ENCODE data around the gene GPR152.
"Not testable (repeated sequence)": the region's sequence is repeated elsewhere in the genome, so short reads cannot be mapped to it uniquely, and the experiment has no call there.

Gene GPR152

DNA sequence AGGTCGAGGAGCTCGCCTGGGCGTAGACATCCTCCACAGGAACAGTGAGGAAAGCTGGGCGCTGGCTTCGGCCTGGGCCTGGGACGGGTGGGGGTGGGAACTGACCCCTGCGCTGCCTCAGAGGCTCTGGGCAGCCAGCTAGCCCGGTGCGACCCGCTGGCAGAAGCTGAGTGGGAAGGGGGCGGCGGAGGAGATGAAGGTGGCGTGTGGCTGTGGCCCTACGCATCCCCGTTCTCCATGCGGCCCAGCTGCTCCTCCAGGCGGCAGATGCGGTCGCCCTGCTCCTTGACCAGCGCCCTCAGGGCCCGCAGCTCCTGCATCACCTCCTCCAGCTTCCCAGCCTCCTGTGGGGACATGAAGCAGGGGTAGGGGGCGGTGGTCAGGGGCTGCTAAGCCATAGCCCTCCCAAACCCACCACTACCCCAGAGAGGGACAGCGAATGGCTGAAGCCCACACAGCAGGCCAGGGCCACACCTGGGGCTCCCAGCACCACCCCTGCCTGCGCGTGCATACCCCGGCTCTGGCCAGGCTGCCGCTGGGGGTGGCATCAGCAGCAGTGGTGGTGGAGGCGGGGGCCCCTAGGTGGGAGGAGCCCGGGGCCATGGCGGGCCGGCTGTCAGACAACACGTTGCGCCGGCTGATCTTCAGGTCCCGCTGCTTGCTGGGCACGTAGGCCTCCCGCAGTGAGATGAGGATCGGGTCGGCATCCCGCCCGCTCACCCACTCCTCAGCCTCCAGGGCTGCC is 14.2 kb downstream of the GPR152 start:
- no peak for DNase-seq

DNA sequence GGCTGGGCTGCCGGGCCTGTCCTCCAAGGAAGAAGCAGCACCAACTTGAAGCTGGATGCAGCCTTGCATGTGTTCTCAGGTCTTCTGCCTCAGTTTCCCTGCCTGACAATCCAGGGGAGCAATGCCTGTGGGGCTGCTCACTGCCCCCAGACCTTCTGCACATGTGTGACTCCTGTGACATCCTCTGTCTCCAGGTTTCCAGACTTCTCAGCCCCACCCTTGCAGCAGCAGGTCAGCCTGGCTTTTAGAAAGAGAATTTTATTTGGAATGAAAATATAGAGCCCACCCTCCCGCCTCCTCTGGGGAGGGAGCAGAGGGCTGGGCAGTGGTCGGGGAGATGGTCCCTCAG is 14.7 kb downstream of the GPR152 start:
- DNase-seq: no peak

DNA sequence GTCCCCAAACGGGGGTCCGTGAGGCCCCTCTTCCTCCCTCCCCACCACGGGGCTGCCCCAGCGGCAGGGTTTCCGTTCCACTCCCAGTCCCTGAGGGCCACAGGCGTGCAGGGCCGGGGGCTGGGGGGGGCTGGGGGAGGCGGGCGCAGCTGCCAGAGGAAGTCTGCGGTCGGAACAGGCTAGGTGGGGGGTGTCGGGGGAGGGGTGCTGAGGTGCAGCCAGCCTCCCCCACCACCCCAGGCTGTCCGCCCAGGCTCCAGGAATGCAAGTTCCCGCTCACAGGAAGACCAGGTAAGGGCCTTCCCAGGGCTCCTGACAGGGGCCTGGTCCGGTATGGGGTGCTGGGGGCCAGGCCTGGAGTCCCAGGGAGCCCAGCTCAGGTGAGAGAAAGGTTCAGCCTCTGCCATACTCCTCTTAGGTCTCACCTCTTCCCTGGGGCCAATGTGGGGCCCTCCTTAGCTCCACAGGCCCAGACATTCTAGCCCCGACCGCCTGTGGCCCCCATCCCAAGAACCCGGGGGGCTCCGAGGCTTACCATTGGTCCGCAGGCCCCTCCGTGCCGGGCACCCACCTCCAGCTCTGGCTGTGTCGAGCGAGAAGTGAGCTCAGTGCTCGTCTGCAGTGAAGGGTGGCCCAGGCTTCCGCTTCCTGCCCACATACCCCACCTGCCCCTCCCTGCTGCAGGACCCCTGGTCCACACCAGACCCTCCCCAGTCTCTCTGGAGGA is 15.3 kb downstream of the GPR152 start, which contains the start of gene PTPRCAP:
Gene PTPRCAP (minus strand): TSS at position 601 of the 727 bp plus-strand sequence. CDS start 63 bp downstream, at position 538.
- no peak for DNase-seq

DNA sequence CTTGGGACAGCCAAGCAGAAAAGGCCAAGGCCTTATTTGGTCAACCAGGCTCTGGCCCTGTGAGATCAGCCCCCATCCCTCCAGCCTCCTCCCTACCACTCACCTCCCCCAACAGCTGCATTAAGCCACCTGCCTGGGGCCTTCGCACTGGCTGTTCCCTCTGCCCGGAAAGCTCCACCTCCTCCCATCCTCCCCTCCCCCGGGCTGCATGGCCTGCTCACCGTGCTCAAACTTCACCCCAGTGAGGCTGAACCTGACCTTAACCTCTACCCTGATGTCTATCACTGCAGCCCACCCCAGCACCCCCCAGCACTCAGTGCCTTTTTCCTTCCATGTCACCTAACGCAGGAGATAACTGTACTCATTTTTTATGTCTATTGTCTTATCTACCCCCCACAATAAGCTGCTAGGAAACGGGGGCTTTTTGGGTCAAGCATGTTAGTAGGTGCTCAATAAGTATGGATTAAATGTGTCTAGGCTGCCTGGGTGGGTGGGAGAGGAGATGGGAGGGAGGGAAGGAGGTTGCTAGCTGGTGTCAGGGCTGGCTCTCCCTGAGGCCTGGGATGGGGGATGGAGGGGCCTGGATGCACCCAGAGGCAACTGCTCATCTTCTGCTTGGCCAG is 16.0 kb downstream of the GPR152 start:
- DNase-seq: no peak

DNA sequence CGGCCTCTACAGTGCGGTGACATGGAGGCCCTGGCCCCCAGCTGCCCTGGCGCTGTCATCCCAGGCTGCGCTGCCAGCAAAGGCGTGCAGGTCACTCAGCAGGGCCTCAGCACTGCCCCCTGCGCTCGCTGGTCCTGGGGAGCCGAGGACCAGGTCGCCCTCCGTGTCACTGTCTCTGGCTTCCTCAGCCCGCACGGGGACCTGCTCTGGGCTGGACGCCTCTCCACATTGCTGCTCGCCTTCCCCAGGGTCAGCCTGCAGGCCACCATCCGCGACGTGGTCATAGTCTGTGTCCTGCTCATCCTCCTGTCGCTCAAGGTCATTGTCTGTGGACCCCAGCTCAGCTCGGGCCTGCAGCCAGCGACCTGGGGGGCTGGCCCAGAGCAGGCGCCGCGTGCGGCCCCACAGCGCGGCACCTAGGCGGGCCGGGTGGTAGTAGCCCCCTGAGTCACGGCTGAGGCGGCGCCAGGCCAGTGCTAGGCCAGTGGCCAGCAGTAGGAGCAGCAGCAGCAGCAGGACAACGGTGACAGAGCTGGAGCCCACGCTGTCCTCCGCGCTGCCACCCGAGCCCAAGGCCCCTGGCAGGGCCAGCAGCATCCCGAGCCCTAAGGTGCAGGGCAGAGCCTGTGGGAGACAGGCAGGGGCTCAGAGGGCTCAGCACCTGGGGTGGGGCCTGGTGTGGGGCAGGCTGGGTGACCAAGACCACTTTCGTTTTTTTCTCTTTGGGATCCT is 16.6 kb downstream of the GPR152 start:
- DNase-seq: no peak

DNA sequence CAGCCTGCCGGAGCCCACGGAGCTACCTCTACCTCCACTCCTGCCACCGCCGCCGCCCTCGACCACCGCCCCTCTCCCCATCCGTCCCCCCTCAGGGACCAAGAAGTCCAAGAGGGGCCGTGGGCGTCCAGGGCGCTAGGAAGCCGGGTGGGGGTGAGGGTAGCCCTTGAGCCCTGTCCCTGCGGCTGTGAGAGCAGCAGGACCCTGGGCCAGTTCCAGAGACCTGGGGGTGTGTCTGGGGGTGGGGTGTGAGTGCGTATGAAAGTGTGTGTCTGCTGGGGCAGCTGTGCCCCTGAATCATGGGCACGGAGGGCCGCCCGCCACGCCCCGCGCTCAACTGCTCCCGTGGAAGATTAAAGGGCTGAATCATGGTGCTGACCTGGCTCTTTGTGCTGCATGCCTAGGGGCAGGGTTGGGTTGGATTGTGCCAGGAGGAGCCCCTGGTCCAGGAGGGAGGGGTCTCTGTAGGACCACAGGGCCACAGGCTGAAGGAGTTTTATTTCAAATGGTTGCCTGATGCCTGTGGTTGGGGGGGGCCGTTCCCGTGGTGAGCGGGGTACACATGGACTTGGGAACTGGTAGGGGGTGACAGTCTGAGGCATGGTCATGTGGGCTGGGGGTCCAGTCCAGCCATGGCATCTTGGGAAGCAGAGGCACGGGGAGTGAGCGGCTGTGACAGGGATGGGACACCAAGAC is 17.4 kb downstream of the GPR152 start:
- no peak for DNase-seq

DNA sequence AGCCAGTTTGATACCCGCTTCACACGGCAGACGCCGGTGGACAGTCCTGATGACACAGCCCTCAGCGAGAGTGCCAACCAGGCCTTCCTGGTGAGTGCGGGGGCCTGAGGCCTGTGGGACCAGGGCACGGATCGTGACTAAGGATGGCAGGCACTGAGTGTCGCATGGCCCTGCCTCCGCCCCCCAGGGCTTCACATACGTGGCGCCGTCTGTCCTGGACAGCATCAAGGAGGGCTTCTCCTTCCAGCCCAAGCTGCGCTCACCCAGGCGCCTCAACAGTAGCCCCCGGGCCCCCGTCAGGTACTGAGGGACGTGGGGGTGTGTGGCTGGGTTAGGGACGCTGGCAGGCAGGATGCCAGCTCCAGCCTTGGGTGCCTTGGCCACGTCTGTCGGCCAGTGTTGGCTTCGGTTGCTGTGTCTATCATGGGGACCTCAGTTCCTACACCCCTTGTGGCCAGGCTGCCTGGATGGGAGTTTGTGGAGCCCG is 18.1 kb downstream of the GPR152 start:
- no peak for DNase-seq

DNA sequence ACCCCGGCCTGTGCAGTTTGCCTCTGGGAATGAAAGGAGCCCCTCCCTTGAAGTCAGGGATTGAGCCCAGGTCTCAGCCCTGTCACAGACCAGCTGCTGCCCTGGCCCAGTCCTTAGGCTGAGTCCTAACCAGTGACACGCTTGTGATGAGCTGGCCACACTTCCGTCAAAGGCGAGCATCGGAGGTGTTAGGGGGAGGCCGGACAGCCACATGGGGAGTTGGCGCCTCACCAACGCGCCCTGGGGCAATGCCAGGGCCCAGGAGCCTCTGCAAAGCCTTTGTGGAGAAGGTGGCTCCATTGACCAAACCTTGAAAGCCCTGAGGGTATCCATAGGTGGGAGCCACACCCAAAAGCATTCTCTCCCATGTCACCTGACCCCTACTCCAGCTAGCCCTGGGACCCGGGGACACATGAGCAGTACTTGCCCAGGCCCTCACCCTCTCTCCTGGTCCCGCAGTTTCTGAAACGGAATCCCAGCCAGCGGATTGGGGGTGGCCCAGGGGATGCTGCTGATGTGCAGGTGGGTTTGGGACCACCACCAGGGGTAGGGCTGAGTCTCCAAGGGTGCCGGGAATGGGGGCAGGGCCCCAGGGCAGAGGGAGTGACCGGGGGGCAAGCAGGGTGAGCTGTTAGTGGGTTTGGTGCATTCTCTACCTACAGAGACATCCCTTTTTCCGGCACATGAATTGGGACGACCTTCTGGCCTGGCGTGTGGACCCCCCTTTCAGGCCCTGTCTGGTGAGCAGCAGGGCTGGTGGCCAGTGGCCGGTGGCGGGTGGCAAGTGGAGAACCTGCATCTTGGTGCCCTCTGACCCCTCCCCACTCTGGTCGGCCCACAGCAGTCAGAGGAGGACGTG is 18.8 kb downstream of the GPR152 start:
- no peak for DNase-seq

DNA sequence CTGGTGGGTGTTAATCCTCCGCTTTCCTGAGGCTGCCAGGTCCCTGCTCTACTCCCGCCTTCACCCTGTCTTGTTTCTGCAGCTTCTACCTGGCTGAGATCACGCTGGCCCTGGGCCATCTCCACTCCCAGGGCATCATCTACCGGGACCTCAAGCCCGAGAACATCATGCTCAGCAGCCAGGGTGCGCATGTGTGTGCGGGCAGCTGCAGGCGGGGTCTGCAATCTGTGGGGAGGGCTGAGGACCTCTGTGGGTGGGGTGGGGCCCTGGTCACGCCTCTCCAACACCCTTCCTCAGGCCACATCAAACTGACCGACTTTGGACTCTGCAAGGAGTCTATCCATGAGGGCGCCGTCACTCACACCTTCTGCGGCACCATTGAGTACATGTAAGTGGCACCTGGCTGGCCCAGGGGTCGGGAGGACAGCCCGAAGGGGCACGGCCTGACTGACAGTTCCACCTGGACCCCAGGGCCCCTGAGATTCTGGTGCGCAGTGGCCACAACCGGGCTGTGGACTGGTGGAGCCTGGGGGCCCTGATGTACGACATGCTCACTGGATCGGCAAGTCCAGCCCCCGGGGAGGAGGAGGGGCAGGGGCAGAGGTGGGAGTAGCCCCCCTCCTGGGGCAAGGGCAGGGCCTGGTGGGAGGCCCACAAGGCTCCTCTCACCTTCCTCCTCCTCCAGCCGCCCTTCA is 19.7 kb downstream of the GPR152 start:
- no peak for DNase-seq

DNA sequence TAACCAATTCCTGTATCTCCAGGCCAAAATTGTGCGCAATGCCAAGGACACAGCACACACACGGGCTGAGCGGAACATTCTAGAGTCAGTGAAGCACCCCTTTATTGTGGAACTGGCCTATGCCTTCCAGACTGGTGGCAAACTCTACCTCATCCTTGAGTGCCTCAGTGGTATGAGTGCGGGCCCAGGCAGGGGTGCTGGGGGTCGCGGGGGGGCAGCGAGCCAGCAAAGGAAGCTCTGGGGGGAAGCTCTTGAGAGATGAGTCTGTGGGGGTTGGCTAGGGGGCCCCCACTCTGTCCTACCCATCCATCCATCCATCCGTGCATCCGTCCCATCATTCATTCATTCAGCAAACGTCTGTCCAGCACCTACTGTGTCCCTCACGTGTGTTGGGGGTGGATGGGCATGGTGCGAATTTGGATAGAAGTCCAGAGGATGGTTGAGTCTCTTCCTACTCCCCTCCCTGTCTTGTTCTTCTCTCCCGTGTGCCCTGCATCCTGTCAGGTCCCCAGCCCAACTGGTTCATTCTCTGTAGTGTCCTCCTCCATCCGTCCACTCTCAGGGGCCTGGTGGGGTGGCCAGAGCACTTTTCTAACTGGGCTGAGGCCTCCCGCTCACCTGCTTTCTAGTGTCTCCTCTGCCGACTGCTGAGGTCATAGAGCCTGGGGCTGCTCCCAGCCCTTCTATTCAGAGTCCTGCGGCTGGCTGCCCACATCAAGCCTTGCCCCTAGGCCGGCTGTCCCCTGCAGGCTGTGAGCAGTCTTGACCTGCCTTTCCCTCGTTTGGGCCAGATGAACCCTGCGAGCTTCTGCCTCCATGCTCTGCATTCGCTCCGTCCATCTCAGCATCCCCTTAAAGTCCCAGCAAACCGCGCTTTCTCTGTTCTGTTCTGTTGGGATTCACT is 20.9 kb downstream of the GPR152 start:
- no peak for DNase-seq

DNA sequence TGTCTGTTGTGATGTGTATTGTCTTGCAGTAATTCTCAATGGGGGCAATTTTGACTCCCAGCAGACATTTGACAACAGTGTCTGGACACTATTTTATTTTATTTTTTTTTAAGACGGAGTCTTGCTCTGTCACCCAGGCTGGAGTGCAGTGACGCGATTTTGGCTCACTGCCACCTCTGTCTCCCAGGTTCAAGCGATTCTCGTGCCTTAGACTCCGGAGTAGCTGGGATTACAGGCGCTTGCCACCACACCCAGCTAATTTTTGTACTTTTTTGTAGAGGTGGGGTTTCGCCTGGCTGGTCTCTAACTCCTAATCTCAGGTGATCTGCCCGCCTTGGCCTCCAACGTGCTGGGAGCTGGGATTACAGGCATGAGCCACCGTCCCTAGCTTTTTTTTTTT is 22.8 kb downstream of the GPR152 start:
- no peak for DNase-seq

DNA sequence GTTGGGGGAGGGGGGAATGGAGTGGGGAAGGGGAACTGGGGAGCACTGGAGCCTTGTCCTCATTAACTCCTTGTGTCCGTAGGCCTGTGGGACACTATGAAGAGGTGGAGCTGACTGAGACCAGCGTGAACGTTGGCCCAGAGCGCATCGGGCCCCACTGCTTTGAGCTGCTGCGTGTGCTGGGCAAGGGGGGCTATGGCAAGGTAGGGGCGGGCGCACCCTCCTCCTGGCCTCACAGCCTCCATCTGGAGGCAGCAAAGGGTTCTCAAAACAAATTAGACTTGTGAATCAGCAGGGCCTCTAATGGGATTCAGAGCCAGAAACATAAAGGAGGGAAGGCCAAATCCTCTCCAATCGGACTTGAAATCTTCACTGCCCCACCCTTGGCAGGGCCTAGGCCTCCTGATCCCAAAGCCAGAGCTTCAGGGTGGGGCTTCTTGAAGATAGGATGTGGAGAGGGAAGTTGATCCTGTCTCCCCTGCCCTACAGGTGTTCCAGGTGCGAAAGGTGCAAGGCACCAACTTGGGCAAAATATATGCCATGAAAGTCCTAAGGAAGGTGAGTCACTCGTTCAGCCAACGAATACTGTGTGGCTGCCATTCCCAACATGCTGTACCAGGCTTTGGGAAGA is 23.4 kb downstream of the GPR152 start:
- no peak for DNase-seq

DNA sequence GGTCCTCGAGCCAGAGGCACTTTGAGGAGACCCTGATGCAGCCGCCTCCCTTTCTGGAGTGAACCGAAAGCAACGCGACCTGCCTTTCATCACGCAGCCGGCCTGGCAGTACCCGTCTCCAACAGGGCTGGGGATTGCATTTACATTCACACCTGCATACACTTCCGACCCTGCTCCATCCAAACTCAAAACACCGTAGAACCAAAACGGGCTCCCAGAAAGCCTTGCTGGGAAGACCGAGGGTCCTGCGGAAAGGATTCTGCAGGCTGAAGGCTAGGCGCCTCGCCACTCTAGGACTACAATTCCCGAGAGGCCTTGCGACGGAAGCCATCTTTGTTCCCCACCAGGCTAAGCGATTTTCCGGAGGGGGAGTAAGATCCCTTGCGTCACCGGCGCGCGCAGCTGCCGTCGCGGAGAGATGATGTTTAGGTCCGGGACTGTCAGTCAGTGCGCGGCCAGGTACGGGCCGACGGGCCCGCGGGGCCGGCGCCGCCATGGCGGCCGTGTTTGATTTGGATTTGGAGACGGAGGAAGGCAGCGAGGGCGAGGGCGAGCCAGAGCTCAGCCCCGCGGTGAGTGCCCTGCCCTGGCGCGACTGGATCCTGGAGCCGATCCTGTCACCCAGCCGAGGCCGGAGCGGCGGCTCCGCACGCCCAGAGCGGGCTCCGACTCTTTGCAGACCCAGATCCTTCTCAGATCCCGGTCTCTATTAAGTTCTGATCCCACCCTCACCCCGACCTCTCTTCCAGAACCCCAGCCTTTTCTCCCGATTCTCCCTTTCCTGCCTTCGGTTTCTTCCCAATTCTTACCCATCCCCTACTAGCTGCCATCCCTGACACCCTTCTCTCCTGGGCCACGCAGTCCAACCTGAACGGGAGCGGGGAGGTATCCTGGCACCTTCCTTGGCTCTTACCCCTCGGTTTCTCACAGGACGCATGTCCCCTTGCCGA is 24.2 kb downstream of the GPR152 start, which contains the start of gene RPS6KB2:
Gene RPS6KB2 (plus strand): TSS at position 443 of the 950 bp plus-strand sequence. CDS start 52 bp downstream, at position 495.
- peak; percentile 96 to 97 for DNase-seq

DNA sequence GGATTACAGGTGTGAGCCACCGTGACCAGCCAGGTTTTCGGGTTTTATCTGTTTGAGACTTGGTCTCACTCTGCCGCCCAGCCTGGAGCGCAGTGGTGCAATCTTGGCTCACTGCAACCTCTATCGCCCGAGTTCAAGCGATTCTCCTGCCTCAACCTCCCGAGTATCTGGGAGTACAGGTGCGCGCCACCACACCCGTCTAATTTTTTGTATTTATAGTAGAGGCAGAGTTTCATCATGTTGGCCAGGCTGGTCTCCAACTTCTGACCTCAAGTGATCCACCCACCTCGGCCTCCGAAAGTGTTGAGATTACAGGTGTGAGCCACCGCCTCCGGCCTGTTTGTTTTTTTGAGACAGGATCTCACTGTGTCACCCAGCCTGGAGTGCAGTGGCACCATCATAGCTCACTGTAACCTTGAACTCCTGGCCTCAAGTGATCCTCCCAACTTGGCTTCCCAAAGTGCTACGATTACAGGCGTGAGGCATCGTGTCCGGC is 25.1 kb downstream of the GPR152 start:
- not testable (repeated sequence) for DNase-seq

DNA sequence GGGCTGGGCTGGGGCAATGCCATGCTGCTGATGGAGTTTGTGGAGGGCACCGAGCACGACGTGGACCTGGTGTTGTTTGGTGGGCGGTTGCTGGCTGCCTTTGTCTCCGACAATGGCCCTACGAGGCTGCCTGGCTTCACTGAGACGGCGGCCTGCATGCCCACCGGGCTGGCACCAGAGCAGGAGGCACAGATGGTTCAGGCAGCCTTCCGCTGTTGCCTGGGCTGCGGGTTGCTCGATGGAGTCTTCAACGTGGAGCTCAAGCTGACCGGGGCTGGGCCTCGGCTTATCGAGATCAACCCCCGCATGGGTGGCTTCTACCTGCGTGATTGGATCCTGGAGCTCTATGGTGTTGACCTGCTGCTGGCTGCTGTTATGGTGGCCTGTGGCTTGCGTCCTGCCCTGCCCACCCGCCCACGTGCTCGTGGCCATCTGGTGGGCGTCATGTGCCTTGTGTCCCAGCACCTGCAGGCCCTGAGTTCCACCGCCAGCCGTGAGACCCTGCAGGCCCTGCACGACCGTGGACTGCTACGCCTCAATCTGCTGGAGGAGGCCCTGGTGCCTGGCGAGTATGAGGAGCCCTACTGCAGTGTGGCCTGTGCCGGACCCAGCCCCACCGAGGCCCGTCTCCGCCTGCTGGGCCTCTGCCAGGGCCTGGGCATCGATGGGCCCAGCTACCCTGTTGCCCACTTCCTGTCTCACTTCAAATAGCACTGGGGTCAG is 28.5 kb downstream of the GPR152 start:
- DNase-seq: no peak

DNA sequence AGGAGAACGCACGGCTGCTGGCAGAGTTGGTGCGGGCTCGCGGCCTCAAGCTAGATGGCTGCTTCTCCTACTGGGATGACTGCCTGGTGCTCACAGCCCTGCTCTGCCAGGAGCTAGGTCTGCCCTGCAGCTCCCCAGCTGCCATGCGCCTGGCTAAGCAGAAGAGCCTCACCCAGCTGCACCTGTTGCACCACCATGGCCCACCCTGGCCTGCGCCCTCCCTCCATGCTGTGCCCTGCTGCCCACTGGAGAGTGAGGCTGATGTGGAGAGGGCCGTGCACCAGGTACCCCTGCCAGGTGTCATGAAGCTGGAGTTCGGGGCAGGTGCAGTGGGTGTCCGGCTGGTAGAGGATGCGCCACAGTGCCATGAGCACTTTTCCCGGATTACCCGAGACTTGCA is 29.1 kb downstream of the GPR152 start:
- no peak for DNase-seq

DNA sequence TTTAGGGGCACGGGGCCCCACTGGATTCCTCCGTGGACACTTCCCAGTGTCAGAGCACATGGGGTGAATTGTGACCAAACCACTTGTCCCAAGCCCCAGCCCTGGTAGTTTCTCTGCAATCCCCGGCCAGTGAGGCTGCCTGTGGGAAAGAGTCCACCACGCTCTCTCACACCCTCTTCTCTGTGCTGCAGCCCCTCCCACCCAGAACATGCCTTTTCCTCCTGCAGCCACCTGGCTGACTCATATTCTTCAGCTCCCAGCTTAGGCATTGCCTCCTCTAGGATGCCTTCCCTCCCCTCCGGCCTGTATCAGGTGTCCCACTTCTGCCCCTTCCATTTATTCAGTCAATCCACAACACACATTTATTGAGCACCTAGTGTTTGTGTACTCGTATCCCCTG is 29.6 kb downstream of the GPR152 start:
- no peak for DNase-seq

Measured in NCI-H2081 (cell line).